EL (cell line): Measurements from ENCODE around the gene MAP3K4.

Experiments
- DNase-seq: peaks from one replicate; pipeline ENCODE4 v3.0.0-alpha.2; 2016

Gene MAP3K4

DNA sequence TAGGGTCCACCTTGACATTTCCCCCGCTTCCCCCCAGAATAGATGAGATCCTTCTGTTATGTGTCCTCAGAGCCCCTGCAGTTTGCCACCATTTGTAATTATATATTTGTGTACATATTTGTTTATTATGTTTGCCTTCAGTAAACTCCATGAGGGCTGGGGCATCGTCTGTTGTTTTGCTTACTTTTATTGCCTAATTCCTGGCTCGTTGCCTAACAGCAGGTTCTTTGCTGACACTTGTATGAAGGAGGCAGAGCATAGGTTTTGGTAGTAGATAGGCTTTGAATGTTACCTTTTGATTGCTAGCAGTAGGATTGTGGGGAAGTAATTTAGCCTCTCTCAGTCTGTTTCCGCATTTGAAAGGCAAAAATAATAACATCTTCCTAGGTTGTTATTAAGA is 9.9 kb downstream of the MAP3K4 start:
- no peak for DNase-seq

DNA sequence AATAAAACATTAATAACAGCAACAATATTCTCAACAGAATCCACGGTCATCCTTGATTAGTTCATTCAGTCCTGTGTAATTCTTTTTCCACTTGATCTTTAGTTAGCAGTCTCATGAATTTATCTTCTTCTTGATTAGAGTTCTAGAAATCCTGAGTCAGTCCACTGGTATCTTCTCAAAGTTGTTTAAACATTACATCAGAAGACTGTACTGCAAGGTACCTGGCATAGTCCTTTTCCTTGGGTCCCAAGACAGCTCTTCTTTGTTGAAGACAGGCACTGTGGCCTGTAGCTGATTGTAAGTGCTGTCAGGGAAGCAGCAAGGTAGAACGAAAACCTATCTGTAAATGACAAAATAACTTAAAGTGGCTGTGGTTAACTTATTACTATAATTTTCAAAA is 11.8 kb downstream of the MAP3K4 start:
- peak; percentile 18 for DNase-seq

DNA sequence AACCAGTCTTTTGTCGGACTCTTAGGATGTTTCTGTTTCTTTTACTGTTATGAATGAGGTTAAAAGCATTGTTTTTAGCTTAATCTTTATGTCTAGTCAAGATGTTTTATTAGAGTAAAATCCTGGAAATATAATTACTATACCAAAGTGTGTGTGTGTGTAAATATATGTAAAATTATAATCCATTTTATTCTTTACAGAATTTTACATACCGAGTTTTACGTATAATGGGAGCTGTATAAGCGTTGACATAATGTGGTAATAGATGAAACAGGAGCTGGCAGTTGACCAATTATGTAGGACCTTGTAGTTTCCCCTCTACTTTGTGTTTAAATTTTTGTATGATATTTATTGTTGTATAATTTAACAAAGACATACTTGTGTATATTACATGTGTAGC is 16.7 kb downstream of the MAP3K4 start:
- DNase-seq: no peak

DNA sequence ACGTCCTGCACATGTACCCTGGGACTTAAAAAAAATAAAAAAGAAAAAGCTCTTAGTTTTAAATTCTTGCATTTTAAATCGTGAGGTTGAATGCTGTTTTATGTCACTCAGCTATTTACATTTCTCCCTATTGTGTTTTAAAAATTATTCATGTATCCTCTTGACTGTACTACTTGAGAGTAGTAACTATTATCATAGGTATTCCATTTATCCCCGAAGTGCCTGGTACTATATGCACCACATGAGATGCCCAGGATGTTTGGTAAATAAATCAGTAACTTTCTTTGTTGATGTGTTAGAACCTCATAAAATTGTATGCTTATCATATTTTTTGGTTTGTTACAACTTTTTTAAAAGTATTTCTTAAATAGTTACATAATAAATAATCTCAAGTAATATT is 18.4 kb downstream of the MAP3K4 start:
- DNase-seq: peak; percentile 53

DNA sequence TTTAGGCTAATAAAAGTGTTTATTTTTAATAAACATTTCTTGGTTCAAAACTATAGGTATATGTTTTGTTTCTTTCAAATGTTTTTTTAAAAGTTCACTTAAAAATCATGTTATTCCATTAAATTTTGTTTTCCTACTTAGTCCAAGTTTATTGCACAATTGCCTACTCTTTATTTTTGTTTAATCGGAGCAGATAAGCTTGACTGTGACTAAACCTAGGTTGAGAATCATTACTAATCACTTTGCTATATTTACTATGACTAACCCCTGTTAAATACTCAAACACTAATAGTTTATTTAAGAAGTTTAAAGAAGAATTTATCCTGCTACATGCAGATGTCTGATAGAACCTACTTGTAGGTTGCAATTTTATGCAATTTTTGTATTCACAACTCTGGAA is 18.8 kb downstream of the MAP3K4 start:
- peak; percentile 64 for DNase-seq

GRCh38 chr6:161011492-161012480 is 20.2 kb downstream of the MAP3K4 start:
- DNase-seq: no peak

- DNase-seq: no peak
Measured at GRCh38 chr6:161013695-161014094, 22.1 kb downstream of the MAP3K4 start.

DNA sequence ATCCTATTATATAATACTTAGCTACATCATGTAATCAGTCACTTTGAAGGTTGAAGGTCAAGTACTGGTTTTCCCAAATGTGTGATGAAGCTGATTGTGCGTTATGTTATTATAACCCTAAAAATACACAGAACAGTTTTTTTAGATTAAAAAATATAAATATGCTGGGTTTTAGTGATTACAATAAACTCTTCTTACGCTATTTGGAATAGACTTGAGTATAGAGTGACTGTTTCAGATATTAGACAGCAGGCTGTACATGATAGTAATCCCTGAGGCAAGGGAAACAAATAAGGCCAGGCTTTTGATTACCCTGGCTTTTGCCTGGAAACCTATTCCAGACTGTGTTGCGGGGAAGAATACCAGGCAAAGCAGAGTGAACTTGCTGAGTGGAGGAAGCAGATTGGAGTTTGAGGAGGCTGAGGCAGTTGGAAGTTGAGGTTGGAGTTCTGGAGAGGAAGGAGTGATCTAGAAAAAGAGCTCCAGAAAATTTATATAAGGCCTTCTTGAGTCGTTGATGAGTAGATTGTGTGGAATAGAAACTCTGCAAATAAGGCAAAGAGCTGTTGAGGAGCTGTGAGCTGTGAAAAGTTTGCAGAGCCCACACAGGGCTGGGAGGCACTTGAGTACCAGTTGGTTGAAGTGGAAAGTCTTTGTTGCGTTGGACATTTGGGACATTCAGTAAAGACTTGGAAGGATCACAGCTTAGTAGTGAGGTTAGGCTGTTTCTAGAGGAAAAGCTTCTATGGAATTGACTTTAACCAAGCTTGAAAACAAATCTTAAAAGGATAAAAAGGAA is 26.4 kb downstream of the MAP3K4 start:
- no peak for DNase-seq

- DNase-seq: no peak
Measured at GRCh38 chr6:161019324-161019839, 27.8 kb downstream of the MAP3K4 start.

DNA sequence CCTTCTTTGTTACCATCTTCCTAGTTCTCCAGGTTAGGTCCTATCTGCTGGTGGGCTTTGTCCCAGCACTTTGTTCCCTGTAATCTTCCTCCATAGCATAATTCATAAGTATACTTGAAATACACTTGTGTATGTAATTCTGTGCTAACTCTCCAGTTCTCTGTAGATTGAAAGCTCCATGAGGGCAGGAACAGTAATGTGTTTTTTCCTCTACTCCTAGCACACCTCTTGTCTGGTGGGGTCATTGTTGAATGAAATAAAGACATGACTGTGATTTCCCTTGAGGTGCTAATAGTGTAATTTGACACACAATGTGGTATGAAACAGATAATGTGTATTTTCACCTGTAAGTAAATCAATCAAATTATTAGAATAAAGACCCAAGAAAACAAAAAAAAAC is 30.0 kb downstream of the MAP3K4 start:
- DNase-seq: no peak

GRCh38 chr6:161021998-161022743 is 30.6 kb downstream of the MAP3K4 start:
- DNase-seq: no peak

GRCh38 chr6:161023316-161023715 is 31.7 kb downstream of the MAP3K4 start:
- DNase-seq: peak; percentile 55

DNA sequence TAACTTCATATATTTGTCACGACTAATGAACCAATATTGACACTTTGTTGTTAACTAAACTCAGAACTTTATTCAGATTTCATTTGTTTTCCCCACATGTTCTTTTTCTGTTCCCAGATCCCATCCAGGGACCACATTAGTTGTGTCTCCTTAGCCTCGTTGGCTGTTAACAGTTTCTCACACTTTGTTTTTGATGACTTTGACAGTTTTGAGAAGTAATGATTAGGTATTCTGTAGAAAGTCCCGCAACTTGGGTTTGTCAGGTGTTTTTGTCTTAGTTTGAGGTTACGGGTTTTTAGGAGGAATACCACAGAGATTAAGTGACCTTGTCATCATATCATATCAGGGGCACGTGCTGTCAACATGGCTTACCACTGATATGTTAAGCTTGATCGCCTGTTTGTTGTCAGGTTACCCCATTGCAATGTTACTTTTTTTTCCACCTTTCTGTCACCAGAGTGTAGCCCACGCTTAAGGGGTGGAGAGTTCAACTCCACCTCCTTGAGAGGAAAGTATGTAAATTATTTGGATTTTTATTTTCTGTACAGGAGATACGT is 32.9 kb downstream of the MAP3K4 start:
- DNase-seq: no peak

GRCh38 chr6:161027385-161027784 is 35.8 kb downstream of the MAP3K4 start:
- no peak for DNase-seq

DNA sequence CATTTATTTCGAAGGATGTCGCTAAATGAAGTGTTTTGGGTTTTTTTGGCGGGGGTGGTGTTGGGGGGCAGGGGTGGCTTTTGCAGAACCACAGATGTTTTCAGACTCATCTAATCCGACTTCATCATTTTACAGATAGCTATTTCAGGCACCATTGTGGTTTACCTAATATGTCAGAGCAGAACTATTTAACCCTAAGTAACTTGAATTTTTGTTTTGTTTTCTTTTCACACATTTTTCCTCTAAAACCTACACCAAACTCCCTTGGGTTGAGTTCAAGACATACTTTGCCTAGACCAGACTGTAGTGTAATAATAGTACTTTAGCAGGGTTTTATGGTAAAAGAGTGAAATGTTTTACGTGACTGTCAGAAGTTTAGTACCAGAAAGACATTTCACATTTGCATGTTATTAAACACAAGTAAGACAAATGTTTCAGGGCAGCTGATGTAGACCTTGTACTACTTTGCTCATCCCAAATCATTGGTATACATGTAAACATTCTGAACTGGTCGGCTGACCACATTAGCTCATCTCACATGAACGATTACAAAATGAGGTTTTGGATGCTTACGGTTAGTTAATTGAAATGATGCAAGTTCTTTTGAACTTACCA is 37.7 kb downstream of the MAP3K4 start:
- DNase-seq: peak; percentile 83

- DNase-seq: peak; percentile 70
Measured at GRCh38 chr6:161031721-161032495, 40.3 kb downstream of the MAP3K4 start.

DNA sequence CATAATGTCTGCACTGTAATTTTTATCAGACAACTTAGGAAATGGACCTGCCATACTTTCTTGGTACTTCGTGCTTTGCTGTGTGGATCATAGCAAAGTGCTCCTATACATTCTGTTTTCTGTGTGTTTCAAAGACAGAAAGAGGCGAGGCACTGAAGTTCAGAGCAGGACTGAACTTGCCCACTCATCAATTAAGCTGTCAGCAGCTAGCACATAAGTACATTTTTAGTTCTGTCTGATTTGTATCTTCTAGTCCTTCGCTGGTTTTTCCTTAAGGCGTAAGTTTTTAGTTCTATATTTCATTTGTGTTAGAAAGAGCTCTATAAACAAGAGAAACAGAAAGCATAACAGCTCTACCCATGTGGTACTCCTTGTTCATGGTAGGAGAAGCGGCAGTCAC is 42.1 kb downstream of the MAP3K4 start:
- DNase-seq: no peak

GRCh38 chr6:161035182-161035980 is 43.8 kb downstream of the MAP3K4 start:
- DNase-seq: no peak

- no peak for DNase-seq
Measured at GRCh38 chr6:161035981-161036263, 44.4 kb downstream of the MAP3K4 start.

- no peak for DNase-seq
Measured at GRCh38 chr6:161037873-161038228, 46.3 kb downstream of the MAP3K4 start.
